Type B pancreatic cell (in vitro differentiated cells): ENCODE measurements around the gene TRIM71. TPM values are rescaled to one million over a fixed set of nuclear protein-coding genes. Genes with fewer than 3 reads are reported as not detected.

Experiments used
- DNase-seq: peaks from one replicate; pipeline ENCODE4 v3.0.0; 2021; ENCODE audit warnings: mixed read lengths; ENCODE audit not compliant: unreplicated experiment; ENCODE audit errors: extremely low spot score
- H3K27ac Mint-ChIP-seq: 2 replicates; pipeline ENCODE4 v1.8.0; 2021; ENCODE audit warnings: mild to moderate bottlenecking, mixed read lengths
- H3K27me3 Mint-ChIP-seq: 2 replicates; pipeline ENCODE4 v1.8.0; 2021; ENCODE audit warnings: mixed read lengths
- H3K36me3 Mint-ChIP-seq: 2 replicates; pipeline ENCODE4 v1.8.0; 2021; ENCODE audit warnings: mixed read lengths
- H3K4me1 Mint-ChIP-seq: one replicate; pipeline ENCODE4 v1.8.0; 2021; ENCODE audit warnings: mixed read lengths; ENCODE audit not compliant: unreplicated experiment
- H3K4me3 Mint-ChIP-seq: 2 replicates; pipeline ENCODE4 v1.8.0; 2021; ENCODE audit warnings: mild to moderate bottlenecking, mixed read lengths
- H3K9me3 Mint-ChIP-seq: 2 replicates; pipeline ENCODE4 v1.8.0; 2021; ENCODE audit warnings: mixed read lengths
- CTCF ChIP-seq: fragments of 200-600 bp; sonication (generic); conservative IDR thresholded peaks from 2 replicates; pipeline ENCODE4 v1.5.0; 2021; ENCODE audit warnings: antibody characterized with exemption, mild to moderate bottlenecking
- total RNA-seq: library from RNA; stranded (reverse); gene quantifications from 2 replicates; pipeline ENCODE4 v1.2.1, GENCODE V29; 2021; ENCODE audit warnings: low replicate concordance

The TRIM71 gene
- total RNA-seq, 1 donor from 2014 or later: 26.5 TPM

DNA sequence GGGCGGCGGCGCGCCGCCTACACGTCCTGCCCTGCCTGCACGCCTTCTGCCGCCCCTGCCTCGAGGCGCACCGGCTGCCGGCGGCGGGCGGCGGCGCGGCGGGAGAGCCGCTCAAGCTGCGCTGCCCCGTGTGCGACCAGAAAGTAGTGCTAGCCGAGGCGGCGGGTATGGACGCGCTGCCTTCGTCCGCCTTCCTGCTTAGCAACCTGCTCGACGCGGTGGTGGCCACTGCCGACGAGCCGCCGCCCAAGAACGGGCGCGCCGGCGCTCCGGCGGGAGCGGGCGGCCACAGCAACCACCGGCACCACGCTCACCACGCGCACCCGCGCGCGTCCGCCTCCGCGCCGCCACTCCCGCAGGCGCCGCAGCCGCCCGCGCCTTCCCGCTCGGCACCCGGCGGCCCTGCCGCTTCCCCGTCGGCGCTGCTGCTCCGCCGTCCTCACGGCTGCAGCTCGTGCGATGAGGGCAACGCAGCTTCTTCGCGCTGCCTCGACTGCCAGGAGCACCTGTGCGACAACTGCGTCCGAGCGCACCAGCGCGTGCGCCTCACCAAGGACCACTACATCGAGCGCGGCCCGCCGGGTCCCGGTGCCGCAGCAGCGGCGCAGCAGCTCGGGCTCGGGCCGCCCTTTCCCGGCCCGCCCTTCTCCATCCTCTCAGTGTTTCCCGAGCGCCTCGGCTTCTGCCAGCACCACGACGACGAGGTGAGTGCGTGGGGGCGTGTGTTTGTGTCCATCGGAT, 602 bp downstream of the TRIM71 start:
- Mint-ChIP-seq H3K27me3 (peaks cover 32% of the 10 kb centered on the region), H3K27ac (peak overlapping the region; percentile 89)
- no peak for DNase-seq

GRCh38 chr3:32818970-32819511, 1.2 kb downstream of the TRIM71 start:
- H3K4me1 Mint-ChIP-seq: peaks cover 46% of the 10 kb centered on the region
- H3K4me3 Mint-ChIP-seq: peak overlapping the region; percentile 95
- H3K36me3 Mint-ChIP-seq: peaks cover 17% of the 10 kb centered on the region
- H3K9me3 Mint-ChIP-seq: no peaks in the 10 kb centered on the region
- H3K27me3 Mint-ChIP-seq: peaks cover 32% of the 10 kb centered on the region
- H3K27ac Mint-ChIP-seq: peak overlapping the region; percentile 89
- DNase-seq: no peak
- TF ChIP-seq CTCF: no peak

More for the DNA sequence above, 602 bp downstream of the TRIM71 start:
- Mint-ChIP-seq H3K4me1 (peaks cover 46% of the 10 kb centered on the region), H3K36me3 (peaks cover 15% of the 10 kb centered on the region), H3K4me3 (peak overlapping the region; percentile 95), H3K9me3 (no peaks in the 10 kb centered on the region)
- TF ChIP-seq CTCF: no peak

- Mint-ChIP-seq H3K27me3 (peaks cover 32% of the 10 kb centered on the region), H3K9me3 (no peaks in the 10 kb centered on the region), H3K4me1 (peaks cover 39% of the 10 kb centered on the region), H3K36me3 (peaks cover 17% of the 10 kb centered on the region), H3K27ac (peak overlapping the region; percentile 89), H3K4me3 (peak overlapping the region; percentile 95)
- DNase-seq: peak; percentile 71
- no peak for TF ChIP-seq CTCF
Observed at GRCh38 chr3:32819551-32820348, 2.0 kb downstream of the TRIM71 start.

DNA sequence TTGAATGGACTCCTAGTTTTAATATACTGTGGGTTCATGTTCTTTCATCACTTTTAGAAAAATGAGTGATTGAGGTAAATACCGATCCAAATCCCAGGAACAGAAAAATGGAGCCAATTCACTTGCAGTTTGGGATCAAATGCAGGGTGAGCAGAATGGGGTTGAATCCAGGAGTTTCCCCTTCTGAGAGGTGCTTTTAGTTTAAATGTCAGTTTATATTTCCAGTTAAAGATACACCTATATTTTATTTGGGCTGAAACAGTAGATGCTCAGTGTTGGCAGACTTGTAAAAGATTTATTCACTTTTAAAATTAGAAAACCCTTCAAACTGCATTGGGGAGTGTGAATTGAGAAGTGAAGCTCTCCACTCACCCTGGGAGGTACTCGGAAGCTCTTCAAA, 2.6 kb downstream of the TRIM71 start:
- no peak for DNase-seq
- Mint-ChIP-seq H3K27me3 (peaks cover 32% of the 10 kb centered on the region), H3K4me1 (peaks cover 35% of the 10 kb centered on the region), H3K36me3 (peaks cover 17% of the 10 kb centered on the region), H3K4me3 (peak overlapping the region; percentile 95), H3K27ac (peak overlapping the region; percentile 89), H3K9me3 (no peaks in the 10 kb centered on the region)
- no peak for TF ChIP-seq CTCF

- peak overlapping the region; percentile 73 for H3K27ac Mint-ChIP-seq
- H3K4me3 Mint-ChIP-seq: peak overlapping the region; percentile 95
- H3K27me3 Mint-ChIP-seq: peaks cover 29% of the 10 kb centered on the region
- peaks cover 38% of the 10 kb centered on the region for H3K4me1 Mint-ChIP-seq
- no peak for DNase-seq
- peaks cover 17% of the 10 kb centered on the region for H3K36me3 Mint-ChIP-seq
- H3K9me3 Mint-ChIP-seq: no peaks in the 10 kb centered on the region
- TF ChIP-seq CTCF: no peak
Observed at GRCh38 chr3:32820971-32821685, 3.3 kb downstream of the TRIM71 start.
